GM23338 (cell line): ENCODE measurements around the gene DNAH17.

Source experiments
- EZH2 ChIP-seq: fragments of 200-600 bp; sonication (generic); IDR thresholded peaks from one replicate; pipeline ENCODE4 v1.8.0; 2017; ENCODE audit warnings: antibody characterized with exemption, mild to moderate bottlenecking, low read depth; ENCODE audit not compliant: unreplicated experiment
- POLR2AphosphoS5 ChIP-seq: IDR thresholded peaks from 2 replicates; pipeline ENCODE4 v1.6.1; 2016; ENCODE audit warnings: antibody characterized with exemption, low read depth
- REST ChIP-seq: IDR thresholded peaks from one replicate; pipeline ENCODE4 v1.6.1; 2018; ENCODE audit warnings: antibody characterized with exemption; ENCODE audit not compliant: unreplicated experiment
- STAT1 ChIP-seq: IDR thresholded peaks from one replicate; pipeline ENCODE4 v1.6.1; 2016; ENCODE audit warnings: antibody characterized with exemption; ENCODE audit not compliant: unreplicated experiment
- ZNF331 ChIP-seq: fragments of 250-450 bp; sonication (Bioruptor Pico); IDR thresholded peaks from 2 replicates; pipeline ENCODE4 v1.5.0; 2020; ENCODE audit warnings: low read depth, mild to moderate bottlenecking, moderate library complexity
- TF ChIP-seq, protein P1 (sequence below), 2 experiments: fragments of 200-600 bp in 1 of 2; sonication (generic) in 1 of 2; conservative IDR thresholded peaks; 2 replicates each; pipeline versions ENCODE4 v1.5.1 to v1.6.1; 2016 to 2017; ENCODE audit warnings: antibody characterized with exemption in 2 of 2, low read depth in 2 of 2, mild to moderate bottlenecking in 2 of 2, moderate library complexity in 1 of 2

DNA sequence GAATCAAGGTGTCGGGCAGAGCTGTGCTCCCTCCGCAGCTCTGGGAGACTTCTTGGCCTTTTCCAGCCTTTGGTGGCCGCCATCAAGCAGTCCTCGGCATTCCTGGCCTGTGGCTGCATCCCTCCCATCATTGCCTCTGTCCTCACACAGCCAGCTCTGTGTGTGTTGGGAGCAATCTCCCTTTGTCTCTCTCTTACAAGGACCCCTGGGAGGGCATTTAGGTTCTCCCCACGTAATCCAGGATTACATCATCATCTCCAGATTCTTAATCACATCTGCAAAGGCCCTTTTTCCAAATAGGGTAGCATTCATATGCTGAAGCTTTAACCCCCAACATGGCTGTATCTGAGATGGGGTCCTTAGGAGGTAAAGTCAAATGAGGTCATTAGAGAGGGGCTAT is 4.1 kb upstream of the DNAH17 start:
- TF ChIP-seq, protein P1, sequence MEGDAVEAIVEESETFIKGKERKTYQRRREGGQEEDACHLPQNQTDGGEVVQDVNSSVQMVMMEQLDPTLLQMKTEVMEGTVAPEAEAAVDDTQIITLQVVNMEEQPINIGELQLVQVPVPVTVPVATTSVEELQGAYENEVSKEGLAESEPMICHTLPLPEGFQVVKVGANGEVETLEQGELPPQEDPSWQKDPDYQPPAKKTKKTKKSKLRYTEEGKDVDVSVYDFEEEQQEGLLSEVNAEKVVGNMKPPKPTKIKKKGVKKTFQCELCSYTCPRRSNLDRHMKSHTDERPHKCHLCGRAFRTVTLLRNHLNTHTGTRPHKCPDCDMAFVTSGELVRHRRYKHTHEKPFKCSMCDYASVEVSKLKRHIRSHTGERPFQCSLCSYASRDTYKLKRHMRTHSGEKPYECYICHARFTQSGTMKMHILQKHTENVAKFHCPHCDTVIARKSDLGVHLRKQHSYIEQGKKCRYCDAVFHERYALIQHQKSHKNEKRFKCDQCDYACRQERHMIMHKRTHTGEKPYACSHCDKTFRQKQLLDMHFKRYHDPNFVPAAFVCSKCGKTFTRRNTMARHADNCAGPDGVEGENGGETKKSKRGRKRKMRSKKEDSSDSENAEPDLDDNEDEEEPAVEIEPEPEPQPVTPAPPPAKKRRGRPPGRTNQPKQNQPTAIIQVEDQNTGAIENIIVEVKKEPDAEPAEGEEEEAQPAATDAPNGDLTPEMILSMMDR (conservative IDR thresholded peaks at IDR 0.05; ENCODE audit: low read depth in 2 of 2) = no peak
- no peak for TF ChIP-seq POLR2AphosphoS5
- no peak for TF ChIP-seq EZH2
- no peak for TF ChIP-seq ZNF331
- TF ChIP-seq REST = no peak
- no peak for TF ChIP-seq STAT1
